WTC11 (cell line): ENCODE measurements around the gene WNT11. TPM values are rescaled to one million over a fixed set of nuclear protein-coding genes. Genes with fewer than 3 reads are reported as not detected.

Experiments used
- ATAC-seq: fragments of 200-7000 bp; cut with Tn5 transposase; 2 replicates; pipeline ENCODE4 v1.10.0; 2021; ENCODE audit warnings: mild to moderate bottlenecking, moderate library complexity
- CTCF ChIA-PET: fragments of 300-600 bp; sonication (Branson Sonifier 250); formaldehyde crosslinking; loops from one replicate; lab custom pipeline; 2021; ENCODE audit warnings: antibody characterized with exemption; lab: Charles Lee
- POLR2A ChIA-PET: fragments of 350-600 bp; sonication (Branson Sonifier 250); formaldehyde crosslinking; loops from one replicate; lab custom pipeline; 2021; ENCODE audit warnings: antibody characterized with exemption; lab: Charles Lee
- DNase-seq: peaks from one replicate; pipeline ENCODE4 v3.0.0; 2021; ENCODE audit warnings: low spot score
- H3K27ac Mint-ChIP-seq: 2 replicates; pipeline ENCODE4 v1.8.0; 2021; ENCODE audit warnings: mixed read lengths
- H3K27me3 Mint-ChIP-seq: 2 replicates; pipeline ENCODE4 v1.8.0; 2021; ENCODE audit warnings: low read depth, mild to moderate bottlenecking, moderate library complexity, mixed read lengths
- H3K36me3 Mint-ChIP-seq: 2 replicates; pipeline ENCODE4 v1.8.0; 2021; ENCODE audit warnings: mixed read lengths
- H3K4me1 Mint-ChIP-seq: 2 replicates; pipeline ENCODE4 v1.8.0; 2022; ENCODE audit warnings: mixed read lengths
- H3K4me3 Mint-ChIP-seq: 2 replicates; pipeline ENCODE4 v1.8.0; 2021; ENCODE audit warnings: mild to moderate bottlenecking, moderate library complexity, mixed read lengths
- H3K9me3 Mint-ChIP-seq: 2 replicates; pipeline ENCODE4 v1.8.0; 2021; ENCODE audit warnings: mixed read lengths
- ARID4B ChIP-seq: sonication (generic); formaldehyde crosslinking; IDR thresholded peaks from 2 replicates; pipeline ENCODE4 v1.8.0; 2023; ENCODE audit warnings: missing genetic modification reagents, mild to moderate bottlenecking, borderline replicate concordance
- ATF1 ChIP-seq: sonication (generic); formaldehyde crosslinking; IDR thresholded peaks from 2 replicates; pipeline ENCODE4 v1.8.1; 2023; ENCODE audit warnings: mild to moderate bottlenecking, moderate library complexity, missing genetic modification reagents
- CREB1 ChIP-seq: sonication (generic); formaldehyde crosslinking; IDR thresholded peaks from 2 replicates; pipeline ENCODE4 v1.8.0; 2023; ENCODE audit warnings: mild to moderate bottlenecking, missing genetic modification reagents
- E2F4 ChIP-seq: sonication (generic); formaldehyde crosslinking; IDR thresholded peaks from 2 replicates; pipeline ENCODE4 v1.8.1; 2022; ENCODE audit warnings: low read depth, mild to moderate bottlenecking, moderate library complexity, missing genetic modification reagents, borderline replicate concordance
- E2F5 ChIP-seq: sonication (generic); formaldehyde crosslinking; IDR thresholded peaks from 2 replicates; pipeline ENCODE4 v1.8.1; 2022; ENCODE audit warnings: mild to moderate bottlenecking, moderate library complexity, missing genetic modification reagents
- ETV6 ChIP-seq: sonication (generic); formaldehyde crosslinking; IDR thresholded peaks from 2 replicates; pipeline ENCODE4 v1.8.1; 2022; ENCODE audit warnings: mild to moderate bottlenecking, missing genetic modification reagents
- FOXJ3 ChIP-seq: sonication (generic); formaldehyde crosslinking; IDR thresholded peaks from 2 replicates; pipeline ENCODE4 v1.9.0; 2021; ENCODE audit warnings: missing genetic modification reagents, mild to moderate bottlenecking, borderline replicate concordance
- FOXP1 ChIP-seq: sonication (generic); formaldehyde crosslinking; IDR thresholded peaks from 2 replicates; pipeline ENCODE4 v1.8.0; 2022; ENCODE audit warnings: missing genetic modification reagents, mild to moderate bottlenecking, moderate library complexity, borderline replicate concordance
- GTF2I ChIP-seq: fragments of 250-450 bp; sonication (Bioruptor Pico); conservative IDR thresholded peaks from 2 replicates; pipeline ENCODE4 v1.4.0; 2021; ENCODE audit warnings: mild to moderate bottlenecking
- HMGA2 ChIP-seq: fragments of 250-450 bp; sonication (Bioruptor Pico); IDR thresholded peaks from 2 replicates; pipeline ENCODE4 v1.4.0; 2021; ENCODE audit warnings: mild to moderate bottlenecking, moderate library complexity
- IRF1 ChIP-seq: sonication (generic); formaldehyde crosslinking; IDR thresholded peaks from 2 replicates; pipeline ENCODE4 v1.8.0; 2023; ENCODE audit warnings: missing genetic modification reagents
- MAX ChIP-seq: sonication (generic); formaldehyde crosslinking; IDR thresholded peaks from 2 replicates; pipeline ENCODE4 v1.8.0; 2022; ENCODE audit warnings: mild to moderate bottlenecking, missing genetic modification reagents
- NFATC4 ChIP-seq: fragments of 250-450 bp; sonication (Bioruptor Pico); IDR thresholded peaks from 2 replicates; pipeline ENCODE4 v1.9.0; 2021; ENCODE audit warnings: mild to moderate bottlenecking
- NFE2L1 ChIP-seq: sonication (generic); formaldehyde crosslinking; IDR thresholded peaks from 2 replicates; pipeline ENCODE4 v1.8.1; 2023; ENCODE audit warnings: missing genetic modification reagents
- RORB ChIP-seq: fragments of 250-450 bp; sonication (Bioruptor Pico); IDR thresholded peaks from 2 replicates; pipeline ENCODE4 v1.9.0; 2021; ENCODE audit warnings: mild to moderate bottlenecking
- SMAD3 ChIP-seq: sonication (generic); formaldehyde crosslinking; IDR thresholded peaks from 2 replicates; pipeline ENCODE4 v1.8.0; 2022; ENCODE audit warnings: missing genetic modification reagents, mild to moderate bottlenecking, borderline replicate concordance
- SMAD4 ChIP-seq: sonication (generic); formaldehyde crosslinking; IDR thresholded peaks from 2 replicates; pipeline ENCODE4 v1.8.0; 2022; ENCODE audit warnings: mild to moderate bottlenecking, missing genetic modification reagents
- TCF7 ChIP-seq: sonication (generic); formaldehyde crosslinking; IDR thresholded peaks from 2 replicates; pipeline ENCODE4 v1.8.0; 2022; ENCODE audit warnings: mild to moderate bottlenecking, low read depth, missing genetic modification reagents, moderate library complexity
- ZBTB43 ChIP-seq: sonication (generic); formaldehyde crosslinking; IDR thresholded peaks from 2 replicates; pipeline ENCODE4 v1.8.1; 2023; ENCODE audit warnings: mild to moderate bottlenecking, missing genetic modification reagents
- ZNF263 ChIP-seq: sonication (generic); formaldehyde crosslinking; IDR thresholded peaks from 2 replicates; pipeline ENCODE4 v1.8.1; 2022; ENCODE audit warnings: low read depth, mild to moderate bottlenecking, moderate library complexity, missing genetic modification reagents
- ZNF416 ChIP-seq: fragments of 250-450 bp; sonication (Bioruptor Pico); IDR thresholded peaks from 2 replicates; pipeline ENCODE4 v1.9.0; 2021; ENCODE audit warnings: mild to moderate bottlenecking, inconsistent platforms
- total RNA-seq: library from RNA; stranded (reverse); gene quantifications from 3 replicates; pipeline ENCODE4 v1.2.3, GENCODE V29; 2021
- TF ChIP-seq, protein P1 (sequence below): fragments of 250-450 bp; sonication (Bioruptor Pico); IDR thresholded peaks from 2 replicates; pipeline ENCODE4 v1.8.0; 2021; ENCODE audit warnings: mild to moderate bottlenecking

WNT11 gene
- total RNA-seq, 1 experiment from 2014 or later, result 0.79 TPM

GRCh38 chr11:76203131-76203925 is 3.0 kb downstream of the WNT11 start (continued):
- TF ChIP-seq MAX (no peak), NFE2L1 (CRISPR knock-in tag) (no peak), SMAD4 (CRISPR knock-in tag) (no peak), ZNF263 (no peak), SMAD3 (CRISPR knock-in tag) (no peak), ZBTB43 (CRISPR knock-in tag) (no peak), RORB (CRISPR knock-in tag) (no peak)

DNA sequence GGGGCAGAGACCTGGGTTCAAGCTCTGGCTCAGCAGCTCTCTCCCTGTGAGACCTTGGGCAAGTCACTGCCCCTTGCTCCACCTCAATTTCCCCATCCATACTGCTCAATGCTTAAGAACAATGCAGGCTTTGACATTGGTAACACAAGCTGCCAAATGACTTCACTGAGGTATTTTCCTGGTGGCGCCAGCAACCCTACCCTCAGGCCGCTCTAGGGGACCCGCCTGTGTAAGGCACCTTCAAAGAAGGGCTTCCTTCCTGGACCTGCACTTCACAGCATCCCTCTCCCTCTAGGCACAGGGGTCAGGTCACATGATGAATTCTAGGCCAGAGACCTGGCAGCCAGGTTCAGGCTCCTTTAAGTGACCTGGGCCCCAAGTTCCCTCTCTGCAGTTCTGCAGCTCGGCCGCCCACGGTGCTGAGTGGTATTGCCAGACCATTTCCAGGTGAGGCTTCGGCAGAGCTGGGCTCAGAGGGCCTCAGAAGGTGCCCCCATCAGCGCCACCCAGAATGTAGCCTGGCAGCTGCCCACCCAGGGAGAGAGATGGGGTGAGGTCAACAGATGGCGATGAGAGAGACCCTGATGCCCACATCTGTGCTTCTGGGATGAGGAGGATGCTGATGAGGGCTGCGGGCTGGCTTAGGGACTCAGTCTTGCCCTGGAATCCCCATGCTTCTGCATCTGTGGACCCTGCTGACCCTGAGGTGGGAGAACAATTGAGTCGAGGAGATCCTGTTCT is 4.5 kb downstream of the WNT11 start:
- no peak for DNase-seq
- no peaks in the 10 kb centered on the region for H3K9me3 Mint-ChIP-seq
- H3K27ac Mint-ChIP-seq, result no peak overlapping the region
- ChIA-PET CTCF (interaction anchor here (0.6 to 1.8 kb wide), 3 partner anchors 49 to 117 kb away, joined by 3 to 5 read pairs (median 4); no protein-coding TSS in a partner anchor), POLR2A (no interaction called here)
- no peak for TF ChIP-seq GTF2I (CRISPR knock-in tag)
- TF ChIP-seq ETV6 (CRISPR knock-in tag), result no peak
- no peak for TF ChIP-seq FOXP1 (CRISPR knock-in tag)
- no peak for TF ChIP-seq NFATC4 (CRISPR knock-in tag)
- no peak for TF ChIP-seq SMAD4 (CRISPR knock-in tag)
- TF ChIP-seq SMAD3 (CRISPR knock-in tag), result no peak
- no peak for TF ChIP-seq E2F5 (CRISPR knock-in tag)
- TF ChIP-seq IRF1 (CRISPR knock-in tag), result no peak
- TF ChIP-seq, protein P1, sequence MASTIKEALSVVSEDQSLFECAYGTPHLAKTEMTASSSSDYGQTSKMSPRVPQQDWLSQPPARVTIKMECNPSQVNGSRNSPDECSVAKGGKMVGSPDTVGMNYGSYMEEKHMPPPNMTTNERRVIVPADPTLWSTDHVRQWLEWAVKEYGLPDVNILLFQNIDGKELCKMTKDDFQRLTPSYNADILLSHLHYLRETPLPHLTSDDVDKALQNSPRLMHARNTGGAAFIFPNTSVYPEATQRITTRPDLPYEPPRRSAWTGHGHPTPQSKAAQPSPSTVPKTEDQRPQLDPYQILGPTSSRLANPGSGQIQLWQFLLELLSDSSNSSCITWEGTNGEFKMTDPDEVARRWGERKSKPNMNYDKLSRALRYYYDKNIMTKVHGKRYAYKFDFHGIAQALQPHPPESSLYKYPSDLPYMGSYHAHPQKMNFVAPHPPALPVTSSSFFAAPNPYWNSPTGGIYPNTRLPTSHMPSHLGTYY (CRISPR knock-in tag), result no peak
- no peak for TF ChIP-seq E2F4
- no peak for TF ChIP-seq CREB1 (CRISPR knock-in tag)
- no peak for TF ChIP-seq FOXJ3 (CRISPR knock-in tag)
- TF ChIP-seq ATF1, result no peak
- no peak for TF ChIP-seq ARID4B (CRISPR knock-in tag)
- TF ChIP-seq ZNF416 (CRISPR knock-in tag), result no peak
- no peak for TF ChIP-seq TCF7 (CRISPR knock-in tag)
- no peak for TF ChIP-seq HMGA2
- no peaks in the 10 kb centered on the region for H3K36me3 Mint-ChIP-seq
- H3K27me3 Mint-ChIP-seq, result peaks cover 54% of the 10 kb centered on the region
- no peak for ATAC-seq
- no peak overlapping the region for H3K4me3 Mint-ChIP-seq
- peaks cover 10% of the 10 kb centered on the region for H3K4me1 Mint-ChIP-seq
